CD4-positive, alpha-beta T cell treated with Interleukin-17A for 1 hour (primary cell): ENCODE results near the gene ALDH3A1.

Source experiments
- DNase-seq: peaks from one replicate; pipeline ENCODE4 v3.0.0-alpha.2; 2020

The ALDH3A1 gene

DNA sequence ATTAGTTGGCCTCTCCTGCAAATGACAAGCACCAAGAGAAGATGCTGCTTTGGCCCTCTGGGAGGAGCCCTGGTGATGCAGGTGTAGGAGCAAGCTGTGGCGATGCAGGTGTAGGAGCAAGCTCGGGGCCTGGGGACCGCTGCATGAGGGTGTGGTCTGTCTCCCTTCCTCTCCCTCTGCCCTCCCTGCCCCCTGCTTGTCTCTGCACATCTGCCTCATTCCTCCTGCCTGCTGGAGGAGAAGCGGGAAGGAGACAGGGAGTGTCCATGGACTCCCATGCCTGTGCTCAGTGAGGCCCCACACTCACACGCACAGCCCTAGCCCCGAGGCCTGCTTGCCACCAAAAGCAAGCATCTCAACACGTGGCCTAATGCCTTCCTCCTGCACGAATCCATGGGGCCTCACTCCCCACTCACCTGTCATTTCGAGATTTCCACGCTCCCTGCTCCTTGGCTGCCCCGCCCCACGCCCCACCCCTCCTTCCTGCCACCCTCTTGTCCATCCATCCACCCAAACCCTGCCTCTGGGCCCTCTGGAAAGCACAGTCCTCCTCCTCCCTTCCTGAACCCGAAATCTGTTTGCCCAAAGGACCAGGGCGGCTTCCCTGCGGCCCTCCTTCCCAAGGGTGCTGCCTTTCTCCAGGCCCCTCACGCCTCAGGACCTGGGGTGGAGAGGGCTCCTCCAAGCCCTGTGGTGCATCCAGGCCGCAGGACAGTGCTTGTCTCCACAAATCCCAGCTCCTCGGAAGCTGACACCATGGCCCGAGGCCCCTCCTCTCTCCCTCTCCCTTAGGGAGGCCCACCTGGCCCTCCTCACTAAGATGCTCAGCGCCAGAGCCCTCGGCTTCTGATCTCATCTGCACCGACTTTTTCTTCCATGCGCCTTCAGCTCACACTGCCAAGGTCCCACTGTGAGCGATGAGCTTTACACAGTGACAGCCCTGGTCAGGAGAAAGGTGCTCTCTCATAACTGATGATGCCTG, 11.8 kb upstream of the ALDH3A1 start:
- no peak for DNase-seq

DNA sequence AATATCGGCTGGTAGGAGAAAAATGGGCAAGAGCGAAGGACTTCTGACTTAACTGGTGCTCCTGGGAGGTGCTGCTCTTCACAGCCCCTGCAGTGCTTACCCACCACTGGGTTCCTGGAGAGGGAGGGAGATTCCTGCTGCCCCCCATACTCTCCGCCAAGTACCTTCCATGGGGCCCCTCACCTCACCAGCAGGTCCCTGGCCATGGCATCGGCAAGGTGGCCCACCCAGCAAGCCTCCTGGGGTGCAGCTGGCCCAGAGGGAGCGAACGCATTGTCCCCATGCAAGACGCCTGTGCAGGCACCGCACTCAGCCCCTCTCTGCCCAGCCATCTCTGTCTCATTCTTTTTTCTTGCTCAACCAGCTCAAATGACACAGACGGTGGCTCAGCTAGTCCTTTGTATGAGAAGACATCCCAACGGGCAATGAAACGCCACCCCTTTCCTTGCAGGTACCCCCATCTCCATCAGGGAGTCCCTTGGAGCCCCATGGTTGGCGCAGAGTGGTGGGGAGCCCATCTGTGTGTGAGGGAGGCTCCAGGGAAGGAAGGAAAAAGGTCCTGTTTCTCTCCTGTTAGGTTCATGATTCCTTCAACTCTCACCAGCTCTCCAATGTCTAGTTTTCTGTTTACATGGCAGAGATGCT, 9.6 kb upstream of the ALDH3A1 start:
- DNase-seq, result no peak

DNA sequence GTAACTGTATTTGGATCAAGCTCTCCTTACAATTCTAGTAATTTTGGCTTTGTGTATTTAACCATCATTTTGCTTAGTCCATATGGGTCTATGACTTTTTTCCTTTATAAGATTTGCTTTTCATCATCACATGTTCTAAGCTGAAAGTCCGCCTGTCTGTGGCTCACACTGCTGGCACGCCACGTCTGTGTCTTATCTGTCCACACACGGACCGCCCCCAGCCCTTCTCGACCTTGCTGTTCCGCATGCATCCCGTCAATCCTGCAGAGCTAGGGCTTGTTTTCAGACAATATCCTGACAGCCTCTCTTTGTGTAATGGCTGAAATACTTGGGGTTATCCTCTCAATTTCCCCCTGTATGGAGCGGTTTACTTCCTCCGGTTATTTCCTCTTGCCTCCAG, 8.4 kb upstream of the ALDH3A1 start:
- DNase-seq, result no peak

DNA sequence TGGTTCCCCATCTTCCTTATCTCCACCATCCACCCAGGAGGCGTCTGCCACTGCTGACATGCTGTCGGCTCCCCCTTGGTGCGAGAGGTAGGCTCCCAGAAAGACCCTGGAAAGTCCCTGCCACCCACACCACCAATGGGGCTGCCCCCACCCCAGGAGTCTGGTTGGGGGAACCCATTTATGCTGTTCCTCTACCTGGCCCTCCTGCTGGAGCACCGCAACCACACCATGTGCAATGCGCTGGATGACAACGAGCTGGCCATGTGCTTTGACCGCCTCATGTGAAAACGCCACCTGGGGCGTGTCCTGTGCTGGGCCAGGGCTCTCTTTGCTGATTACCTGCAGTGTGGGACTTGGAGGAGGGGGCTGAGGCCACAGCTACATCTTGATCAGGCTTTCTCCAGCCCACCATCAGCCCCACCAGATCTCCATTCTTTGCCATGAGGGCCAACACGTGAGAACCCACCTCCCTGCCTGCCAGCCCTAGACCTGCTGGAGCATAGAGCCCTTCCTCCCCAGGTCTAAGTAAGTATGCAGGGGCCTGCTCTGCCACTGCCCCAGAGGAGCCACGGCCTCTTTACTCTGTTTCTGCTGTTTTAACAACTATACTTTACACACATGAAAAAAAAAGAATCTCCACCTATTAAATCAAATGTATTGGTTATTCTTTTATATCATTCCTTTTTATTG, 7.9 kb upstream of the ALDH3A1 start:
- DNase-seq, result no peak

DNA sequence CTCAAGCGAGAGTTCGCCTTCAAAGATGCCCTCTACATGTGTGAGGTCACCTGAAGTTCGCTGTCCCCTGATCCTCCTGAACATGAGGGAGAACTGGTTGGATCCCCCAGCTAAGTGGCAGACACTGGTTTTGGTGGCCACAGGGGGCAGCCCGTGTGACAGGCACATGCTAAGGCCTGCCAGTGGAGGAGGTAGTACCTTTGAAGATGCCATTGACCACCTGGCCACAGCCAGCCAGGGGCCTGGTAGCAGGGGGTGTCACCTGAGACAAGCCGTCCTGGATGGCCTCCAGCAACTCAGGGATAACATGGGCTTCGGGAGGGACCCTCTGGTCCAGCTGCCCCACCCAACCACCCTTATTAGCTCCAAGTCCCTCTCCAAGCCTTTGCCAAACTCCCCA, 7.3 kb upstream of the ALDH3A1 start:
- DNase-seq, result no peak

DNA sequence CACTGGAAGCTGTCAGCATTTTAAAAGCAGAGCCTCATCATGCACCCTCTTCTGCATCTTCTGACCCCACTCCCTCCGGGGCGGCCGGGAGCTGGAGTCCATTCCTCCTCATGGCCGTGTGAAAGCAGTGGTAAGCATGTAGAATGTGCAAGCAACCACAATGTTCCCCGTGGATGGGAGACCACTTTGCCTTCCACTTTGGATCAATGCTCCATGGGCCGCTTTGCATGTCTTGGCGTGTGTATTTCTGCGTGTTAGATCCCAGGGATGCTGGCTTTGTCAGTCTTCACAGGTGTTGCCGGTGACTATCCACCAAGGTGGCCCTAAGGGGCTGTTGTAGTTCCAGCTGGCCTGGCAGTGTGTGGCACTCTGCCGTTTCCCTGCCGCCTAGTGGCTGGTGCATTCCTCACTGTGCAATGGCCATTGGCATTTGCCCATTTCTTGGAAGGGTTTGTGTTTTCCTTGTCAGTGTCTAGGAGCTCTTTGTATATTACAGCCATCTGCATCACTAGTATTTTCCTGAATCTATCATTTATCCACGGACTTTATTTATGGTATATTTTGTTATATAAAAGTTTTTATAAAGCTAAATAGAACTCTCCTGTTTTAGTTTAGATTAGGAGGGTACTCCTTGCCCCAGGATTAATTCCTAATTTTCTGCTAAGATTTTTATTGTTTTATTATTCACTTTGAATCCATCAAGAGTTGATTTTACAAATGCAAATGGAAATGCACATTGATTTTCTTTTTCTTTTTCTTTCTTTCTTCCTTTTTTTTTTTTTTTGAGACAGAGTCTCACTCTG, 5.8 kb upstream of the ALDH3A1 start:
- no peak for DNase-seq

DNA sequence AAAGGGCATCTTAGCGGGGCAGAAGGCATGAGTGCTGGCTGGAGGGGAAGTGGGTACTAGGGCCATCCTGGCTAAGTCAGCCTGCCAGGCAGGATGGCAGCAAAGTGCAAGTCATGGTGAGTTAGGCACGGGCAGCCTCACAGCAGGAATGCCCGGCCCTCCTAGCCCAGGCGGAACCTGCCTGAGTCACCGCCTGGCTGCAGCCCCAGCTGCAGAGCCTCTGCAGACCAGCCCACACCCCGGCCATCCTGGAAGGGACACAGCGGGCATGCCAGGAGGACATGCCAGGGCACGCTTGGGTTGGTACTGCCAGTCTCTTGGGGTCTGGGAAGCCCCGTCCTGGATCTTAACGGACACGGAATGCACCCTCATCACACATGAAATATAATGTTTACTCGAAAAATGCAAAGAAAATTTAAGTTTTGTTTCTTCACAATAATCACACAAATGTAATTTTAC, 5.0 kb upstream of the ALDH3A1 start:
- DNase-seq, result no peak

DNA sequence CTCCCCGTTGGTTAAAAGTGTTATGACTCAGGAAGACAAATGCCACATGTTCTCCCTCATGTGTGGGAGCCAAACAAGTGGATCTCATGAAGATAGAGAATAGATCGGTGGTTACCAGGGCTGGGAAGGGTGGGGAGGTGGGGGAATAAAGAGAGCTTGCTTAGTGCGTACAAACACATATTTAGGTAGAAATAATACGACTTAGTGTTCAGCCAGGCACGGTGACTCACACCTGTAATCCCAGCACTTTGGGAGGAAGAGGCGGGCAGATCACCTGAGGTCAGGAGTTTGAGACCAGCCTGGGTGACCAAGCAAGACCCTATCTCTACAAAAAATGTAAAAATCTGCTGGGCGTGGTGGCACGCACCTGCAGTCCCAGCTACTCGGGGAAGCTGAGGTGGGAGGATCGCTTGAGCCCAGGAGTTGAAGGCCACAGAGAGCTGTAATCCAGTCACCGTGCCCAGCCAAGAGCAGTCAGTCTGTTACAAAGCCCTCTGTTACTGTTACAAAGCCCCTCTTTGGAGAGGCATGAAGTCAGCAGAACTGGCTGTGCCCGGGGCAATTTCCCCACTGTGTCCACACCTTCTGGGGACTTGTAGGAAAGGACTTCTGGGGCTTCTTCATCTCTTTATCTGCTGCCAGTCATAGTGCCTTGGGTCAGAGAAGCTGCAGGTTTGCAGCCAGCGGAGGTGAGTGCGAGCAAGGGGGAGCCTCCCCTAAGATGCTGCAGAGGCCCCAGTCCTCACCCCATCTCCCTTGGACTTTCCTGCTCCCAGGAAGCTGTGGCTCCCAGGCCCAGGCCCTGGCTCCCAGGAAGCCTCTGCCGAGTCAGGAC, 4.3 kb upstream of the ALDH3A1 start:
- DNase-seq, result no peak

DNA sequence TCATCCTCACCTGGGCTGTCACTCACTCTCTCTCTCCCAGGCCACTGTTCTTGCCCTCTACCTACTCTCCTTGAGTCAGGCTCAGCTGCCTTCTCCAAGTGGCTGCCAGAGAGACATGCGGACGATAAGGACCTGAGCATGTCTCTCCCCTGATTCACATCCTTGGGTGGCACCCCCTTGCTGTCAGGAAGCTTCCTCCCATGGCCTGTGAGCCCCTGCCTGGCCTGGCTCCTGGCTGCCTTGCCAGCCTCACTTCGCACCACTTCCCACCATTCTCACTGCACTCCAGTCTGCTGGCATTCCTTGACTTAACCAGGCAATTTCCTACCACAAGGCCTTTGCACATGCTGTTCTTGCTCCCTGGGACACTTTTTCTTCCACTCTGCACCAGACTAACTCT, 2.7 kb upstream of the ALDH3A1 start:
- DNase-seq, result no peak

DNA sequence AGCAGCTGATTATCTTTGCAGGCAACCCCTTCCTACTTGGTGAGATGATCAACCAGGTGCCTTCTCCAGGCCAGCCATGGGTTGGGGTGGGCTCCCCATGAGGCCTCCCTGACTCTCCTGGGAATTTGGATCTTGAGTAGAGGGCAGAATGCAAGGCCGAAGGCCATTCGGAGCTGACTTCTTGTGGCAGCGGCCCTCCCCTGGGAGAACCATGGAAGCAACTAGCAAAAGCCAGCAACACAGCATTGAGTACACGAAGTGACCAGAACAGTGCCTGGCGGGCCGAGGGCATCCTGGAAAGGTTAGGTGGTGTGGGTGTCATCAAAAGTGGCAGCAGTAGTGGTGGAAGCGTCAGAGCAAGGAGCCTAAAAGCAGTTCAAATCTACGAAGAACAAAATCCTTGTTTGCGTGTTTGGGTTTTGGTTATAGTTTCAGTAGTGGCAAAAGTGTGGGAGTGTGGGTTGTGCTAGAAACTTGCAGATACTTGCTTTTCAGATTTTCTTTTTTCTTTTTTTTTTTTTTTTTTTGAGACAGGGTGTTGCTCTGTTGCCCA, 2.0 kb upstream of the ALDH3A1 start:
- no peak for DNase-seq

DNA sequence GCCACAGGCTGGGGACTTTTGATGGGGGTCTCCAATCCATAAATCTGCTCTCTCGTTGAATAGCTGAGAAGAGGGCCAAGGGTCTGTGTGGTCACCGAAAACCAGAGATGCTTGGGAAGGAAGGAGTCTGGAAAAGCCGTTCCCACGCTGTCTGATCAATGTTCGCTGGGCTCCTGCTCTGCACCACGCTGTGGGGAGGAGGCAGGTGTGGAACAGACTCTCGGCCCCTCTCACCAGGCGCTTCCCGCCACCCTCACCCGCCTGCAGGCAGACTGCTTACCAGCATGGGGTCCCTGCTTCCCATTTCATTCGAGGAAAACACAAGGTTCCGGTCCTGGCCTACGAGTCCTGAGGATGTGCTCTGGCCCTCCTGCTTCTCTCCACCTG, 702 bp upstream of the ALDH3A1 start:
- no peak for DNase-seq

DNA sequence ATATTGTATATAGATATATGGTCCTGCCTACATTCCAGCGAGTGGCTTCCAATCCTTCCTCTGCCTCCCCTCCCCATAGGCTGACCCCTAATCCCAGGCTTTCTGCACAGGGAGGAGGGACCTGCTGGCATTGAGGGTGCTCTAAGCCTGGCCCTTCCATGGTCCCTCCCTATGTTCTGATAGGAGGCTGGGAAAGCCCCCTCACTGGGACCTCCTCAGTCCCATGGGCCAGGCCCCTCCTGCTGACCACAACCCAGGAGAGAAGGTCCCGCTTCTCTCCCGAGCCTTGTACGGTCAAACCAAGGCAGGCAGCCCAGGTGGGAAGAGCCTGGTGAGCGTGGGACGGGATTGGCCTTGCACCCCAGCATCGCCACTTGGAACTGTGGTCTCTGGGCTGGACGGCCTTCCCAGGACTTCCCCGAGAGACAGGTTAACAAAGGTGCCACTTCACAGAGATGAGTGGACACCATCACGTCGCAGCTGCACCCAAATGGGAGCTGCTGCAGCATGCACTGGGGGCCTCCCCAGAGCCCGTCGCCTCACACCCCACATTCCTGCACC, 859 bp downstream of the ALDH3A1 start:
- DNase-seq, result no peak

DNA sequence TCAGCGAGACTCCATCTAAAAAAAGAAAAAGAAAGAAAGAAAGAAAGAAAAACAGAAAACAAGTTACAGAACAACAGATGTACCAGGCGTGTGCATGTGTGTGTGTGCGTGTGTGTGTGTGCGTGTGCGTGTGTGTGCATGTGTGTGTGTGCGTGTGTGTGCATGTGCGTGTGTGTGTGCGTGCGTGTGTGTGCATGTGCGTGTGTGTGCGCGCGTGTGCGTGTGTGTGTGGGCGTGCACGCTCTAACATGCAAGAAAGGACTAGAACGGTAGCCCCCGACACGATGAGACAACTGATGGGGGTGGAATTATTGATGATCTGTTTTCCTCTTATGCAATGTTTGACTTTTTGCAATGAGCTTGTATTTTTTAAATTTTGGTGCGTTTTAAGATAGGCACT, 1.6 kb downstream of the ALDH3A1 start:
- no peak for DNase-seq

DNA sequence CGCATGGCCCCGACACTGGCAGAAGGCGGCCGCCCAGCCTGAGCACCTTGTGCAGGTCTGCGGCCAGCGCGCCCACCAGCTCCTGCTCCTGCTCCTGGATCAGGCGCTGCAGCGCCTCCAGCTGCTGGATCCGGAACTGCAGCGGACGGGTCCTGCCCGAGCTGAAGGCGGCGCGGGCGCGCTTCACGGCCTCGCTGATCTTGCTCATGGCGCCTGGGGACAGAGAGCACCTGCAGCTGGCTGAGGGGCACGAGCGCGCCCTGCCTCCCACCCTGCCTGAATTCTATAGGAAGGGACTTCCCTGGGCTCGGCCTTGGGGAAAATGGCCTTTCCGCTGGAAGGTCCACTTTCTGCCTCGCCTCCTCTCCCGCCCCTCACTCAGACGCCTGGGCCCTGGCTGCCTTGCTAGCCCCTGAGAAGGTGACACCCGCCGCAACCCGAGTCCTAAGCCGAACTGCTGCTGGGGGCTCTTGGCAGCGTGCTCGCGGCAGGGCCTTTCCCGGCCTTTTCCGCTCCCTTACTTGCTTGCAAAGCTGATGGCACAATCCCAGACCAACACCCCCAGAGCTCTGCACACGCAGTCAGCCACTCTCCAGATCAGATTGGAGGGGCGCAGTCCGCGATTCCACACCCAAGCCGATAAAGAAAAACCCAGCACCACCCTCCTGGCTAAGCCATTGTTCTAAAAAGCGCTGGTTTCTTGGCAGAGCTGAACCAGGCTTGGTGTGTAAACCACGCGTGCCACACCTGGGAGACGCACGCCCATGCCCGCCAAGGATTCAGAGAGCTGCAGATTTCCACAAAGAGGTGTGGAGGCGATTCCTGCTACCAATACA, 3.0 kb downstream of the ALDH3A1 start:
- DNase-seq, result peak; percentile 83

DNA sequence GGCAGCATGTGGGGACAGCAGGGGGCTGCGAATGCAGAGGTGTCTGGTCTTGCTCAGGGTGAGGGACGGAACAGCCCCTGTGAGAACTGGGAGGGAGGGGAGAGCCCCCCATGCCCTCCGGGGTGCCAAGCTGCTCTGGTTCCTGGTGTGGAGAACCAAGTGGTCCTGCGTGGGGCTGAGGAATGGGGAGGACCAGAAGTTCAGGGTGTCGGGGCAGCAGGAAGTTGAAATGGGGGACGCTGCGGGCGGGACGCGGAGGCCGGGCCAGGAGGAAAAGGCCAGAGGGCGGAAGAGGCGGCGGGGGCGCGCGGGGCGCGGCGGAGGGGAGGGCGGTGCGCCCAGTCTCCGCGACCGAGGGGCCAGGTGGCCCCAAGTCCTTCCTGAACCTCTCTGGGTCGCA, 3.6 kb downstream of the ALDH3A1 start:
- DNase-seq, result no peak

DNA sequence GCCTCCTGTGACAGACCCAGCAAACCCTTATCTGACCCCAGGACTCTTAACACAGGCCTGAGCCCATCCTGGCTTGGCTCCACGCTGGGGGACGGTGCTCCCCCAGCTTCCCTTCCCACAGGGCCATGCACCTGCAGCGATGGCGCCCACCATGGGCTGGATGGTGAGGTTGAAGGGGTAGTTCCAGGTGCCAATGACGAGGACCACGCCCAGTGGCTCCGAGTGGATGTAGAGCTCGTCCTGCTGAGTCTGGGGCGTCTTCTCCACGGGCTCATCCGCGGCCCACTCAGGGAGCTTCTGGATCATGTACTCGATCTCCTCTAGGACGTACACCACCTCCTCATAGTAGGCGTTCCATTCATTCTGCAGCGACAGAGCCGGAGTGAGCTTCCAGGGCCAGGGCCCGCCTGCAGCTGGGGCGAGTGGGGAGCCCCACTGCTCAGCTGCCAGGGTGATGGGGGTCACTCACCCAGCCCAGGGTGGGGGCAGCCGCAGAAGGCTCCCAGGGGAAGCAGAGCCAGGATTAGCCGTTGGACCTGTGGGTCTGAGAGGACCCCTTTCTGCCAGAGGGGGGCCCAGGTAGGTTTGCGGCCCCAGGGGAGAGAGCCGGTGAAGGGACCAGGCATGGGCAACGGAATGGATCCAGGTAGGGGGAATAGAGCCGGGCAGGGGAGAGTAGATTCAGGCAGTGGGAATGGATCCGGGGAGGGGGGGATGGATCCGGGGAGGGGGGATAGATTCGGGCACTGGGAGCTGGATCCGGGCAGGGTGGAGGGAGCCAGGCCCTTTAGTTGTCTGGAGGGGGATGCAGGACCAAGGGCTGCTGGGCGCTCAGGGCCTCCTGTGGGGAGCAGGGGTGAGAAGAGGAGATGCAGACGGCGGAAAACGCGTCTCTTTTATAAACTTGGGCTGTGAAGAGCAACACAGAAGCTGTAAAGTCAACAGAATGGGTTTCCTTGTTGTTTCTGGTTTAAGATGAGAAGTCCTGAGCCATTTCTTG, 4.7 kb downstream of the ALDH3A1 start:
- no peak for DNase-seq

DNA sequence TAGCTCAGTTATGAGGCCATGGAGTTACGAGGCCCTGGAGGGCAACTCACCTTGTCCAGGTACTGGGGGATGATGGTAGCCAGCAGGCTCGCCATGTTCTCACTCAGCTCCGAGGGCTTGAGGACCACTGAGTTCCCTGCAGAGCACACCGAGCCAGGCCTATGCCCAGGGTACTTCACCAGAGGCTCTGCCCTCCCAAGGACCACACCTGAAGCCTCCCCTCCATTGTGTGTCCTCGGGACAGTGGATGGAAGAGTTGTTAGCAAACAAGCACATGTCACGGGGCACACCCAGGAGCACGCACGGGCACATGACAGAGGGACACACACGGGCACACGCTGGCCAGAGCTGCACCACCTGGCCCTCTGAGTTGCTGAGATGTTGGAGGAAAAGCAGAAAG, 5.6 kb downstream of the ALDH3A1 start:
- no peak for DNase-seq

DNA sequence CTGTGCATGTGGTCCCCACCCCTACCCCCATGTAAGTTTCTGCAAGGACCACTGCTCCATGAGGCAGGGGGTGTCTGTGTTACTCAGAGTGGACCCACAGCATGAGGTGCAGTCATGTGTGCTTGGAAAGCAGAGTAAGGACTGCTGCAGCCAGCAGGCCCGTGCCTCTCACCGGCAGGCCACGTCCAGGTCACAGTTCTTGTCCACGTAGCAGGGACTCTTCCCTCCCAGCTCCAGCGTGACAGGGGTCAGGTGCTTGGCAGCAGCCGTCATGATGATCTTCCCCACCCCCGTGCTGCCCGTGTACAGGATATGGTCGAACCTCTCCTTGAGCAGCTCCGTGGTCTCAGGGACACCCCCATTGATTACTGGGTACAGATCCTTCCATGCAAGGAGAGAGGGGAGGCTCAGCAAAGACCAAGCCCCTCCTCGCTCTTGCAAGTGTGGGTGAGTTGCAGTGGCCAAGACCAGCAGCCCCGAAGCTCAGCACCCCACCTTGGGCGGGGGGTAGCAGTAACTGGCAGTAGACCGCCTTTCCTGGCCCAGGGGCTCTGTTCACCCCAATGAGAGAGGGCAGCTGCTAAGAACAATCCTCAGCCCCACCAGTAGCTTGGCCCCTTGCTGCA, 6.2 kb downstream of the ALDH3A1 start:
- no peak for DNase-seq
